HG02870 (cell line): ENCODE measurements around the gene ZNF419.
"Not testable (repeated sequence)": the region's sequence is repeated elsewhere in the genome, so short reads cannot be mapped to it uniquely, and the experiment has no call there.

Experiments
- ATAC-seq: cut with Tn5 transposase; IDR thresholded peaks from one replicate; pipeline ENCODE4 v1.9.1; 2021; ENCODE audit warnings: mild to moderate bottlenecking, moderate library complexity; ENCODE audit not compliant: unreplicated experiment

Gene ZNF419

GRCh38 chr19:57487477-57488298 lies at the start of gene ZNF419:
Gene ZNF419 (plus strand): TSS chr19:57487750. CDS start chr19:57487951, 201 bp downstream.
- ATAC-seq = peak; percentile 95

GRCh38 chr19:57437931-57438330 lies 49.6 kb upstream of the ZNF419 start:
- ATAC-seq = no peak

GRCh38 chr19:57438925-57439324 lies 48.6 kb upstream of the ZNF419 start:
- no peak for ATAC-seq

GRCh38 chr19:57441979-57442752 lies 45.4 kb upstream of the ZNF419 start:
- no peak for ATAC-seq

- ATAC-seq = no peak
Observed at GRCh38 chr19:57443121-57443696, 44.3 kb upstream of the ZNF419 start.

GRCh38 chr19:57452307-57452706 lies 35.2 kb upstream of the ZNF419 start:
- ATAC-seq = no peak

GRCh38 chr19:57465680-57466381 lies 21.7 kb upstream of the ZNF419 start:
- ATAC-seq = no peak

- ATAC-seq = no peak
Observed at GRCh38 chr19:57466489-57466888, 21.1 kb upstream of the ZNF419 start.

- no peak for ATAC-seq
Observed at GRCh38 chr19:57473646-57474045, 13.9 kb upstream of the ZNF419 start.

GRCh38 chr19:57477191-57478008 lies 10.2 kb upstream of the ZNF419 start, which contains the start of gene ZNF772:
Gene ZNF772 (minus strand): TSS chr19:57477566. CDS start chr19:57477309, 257 bp downstream.
- peak; percentile 72 for ATAC-seq

- not testable (repeated sequence) for ATAC-seq
Observed at GRCh38 chr19:57488299-57488644, 722 bp downstream of the ZNF419 start.

GRCh38 chr19:57499332-57499679 lies 11.8 kb downstream of the ZNF419 start:
- not testable (repeated sequence) for ATAC-seq

- ATAC-seq = peak; percentile 98
Observed at GRCh38 chr19:57499680-57500395, 12.3 kb downstream of the ZNF419 start, which contains the start of gene ZNF773. Gene ZNF773 (plus strand): TSS chr19:57499938. CDS start chr19:57500081, 143 bp downstream.

- ATAC-seq = not testable (repeated sequence)
Observed at GRCh38 chr19:57500400-57500799, 12.8 kb downstream of the ZNF419 start.

GRCh38 chr19:57506163-57506562 lies 18.6 kb downstream of the ZNF419 start:
- no peak for ATAC-seq

GRCh38 chr19:57511484-57511883 lies 23.9 kb downstream of the ZNF419 start:
- ATAC-seq = no peak

GRCh38 chr19:57512845-57513244 lies 25.3 kb downstream of the ZNF419 start:
- ATAC-seq = no peak

- no peak for ATAC-seq
Observed at GRCh38 chr19:57515255-57515654, 27.7 kb downstream of the ZNF419 start.

GRCh38 chr19:57518021-57518420 lies 30.5 kb downstream of the ZNF419 start:
- not testable (repeated sequence) for ATAC-seq
